Large intestine (tissue), 3 donors: ENCODE results near the gene PIK3C2A. TPM values are rescaled to one million over a fixed set of nuclear protein-coding genes. Genes with fewer than 3 reads are reported as not detected.
"Not testable (repeated sequence)": the region's sequence is repeated elsewhere in the genome, so short reads cannot be mapped to it uniquely, and the experiment has no call there.

ENCODE experiments used
- DNase-seq, 2 donors: peaks; one replicate each; pipeline versions ENCODE4 v3.0.0 to v3.0.0-alpha.2; 2013
- H3K27ac ChIP-seq: one replicate; pipeline ENCODE4 v1.5.1; 2013; ENCODE audit warnings: low read length
- H3K27me3 ChIP-seq: 2 replicates; pipeline ENCODE4 v1.6.1; 2013; ENCODE audit warnings: low read length; ENCODE audit not compliant: control insufficient read depth, insufficient read depth
- H3K36me3 ChIP-seq: 2 replicates; pipeline ENCODE4 v1.6.1; 2013; ENCODE audit warnings: low read length; ENCODE audit not compliant: control insufficient read depth, insufficient read depth
- H3K4me1 ChIP-seq: one replicate; pipeline ENCODE4 v1.6.1; 2013; ENCODE audit warnings: low read length; ENCODE audit not compliant: control insufficient read depth, insufficient read depth
- H3K4me3 ChIP-seq: one replicate; pipeline ENCODE4 v1.5.1; 2013; ENCODE audit warnings: low read length
- H3K9me3 ChIP-seq: one replicate; pipeline ENCODE4 v1.6.1; 2013; ENCODE audit warnings: mild to moderate bottlenecking, low read depth, low read length, moderate library complexity; ENCODE audit not compliant: control insufficient read depth
- WGBS: methylation state at CpG from one replicate; pipeline ENCODE4 v1.1.5; 2013; ENCODE audit warnings: low lambda C conversion rate; ENCODE audit not compliant: insufficient coverage; 5-methylcytosine and 5-hydroxymethylcytosine counted together
- polyA plus RNA-seq: library from polyadenylated mRNA; unstranded; fragments of 120-200 nt; gene quantifications from one replicate; pipeline ENCODE4 v1.2.1, GENCODE V29; 2013

Gene PIK3C2A
- polyA plus RNA-seq, 1 donor, result 49.8 TPM

GRCh38 chr11:17239927-17240326 is 32.1 kb upstream of the PIK3C2A start:
- H3K9me3 ChIP-seq, result not testable (repeated sequence)
- no CpG with 5 or more reads among the region's 4 CpGs for WGBS

GRCh38 chr11:17238377-17238776 is 30.6 kb upstream of the PIK3C2A start:
- Histone ChIP-seq H3K27ac (no peak overlapping the region), H3K9me3 (no peaks in the 10 kb centered on the region), H3K4me3 (no peak overlapping the region), H3K4me1 (no peaks in the 10 kb centered on the region), H3K36me3 (no peaks in the 10 kb centered on the region), H3K27me3 (no peaks in the 10 kb centered on the region)
- 0% methylated on average over 1 of the region's 3 CpGs for WGBS
- peak; percentile 19 to 43 for DNase-seq

More at GRCh38 chr11:17239927-17240326, 32.1 kb upstream of the PIK3C2A start:
- H3K36me3 ChIP-seq, H3K27me3 ChIP-seq, H3K4me3 ChIP-seq, H3K27ac ChIP-seq, H3K4me1 ChIP-seq, DNase-seq: not testable (repeated sequence)

- Histone ChIP-seq H3K27me3 (no peaks in the 10 kb centered on the region), H3K36me3 (no peaks in the 10 kb centered on the region), H3K4me1 (no peaks in the 10 kb centered on the region), H3K9me3 (no peaks in the 10 kb centered on the region), H3K4me3 (no peak overlapping the region), H3K27ac (no peak overlapping the region)
- DNase-seq, result no peak
These were observed 25.3 kb upstream of the PIK3C2A start for GRCh38 chr11:17233101-17233500.

- Histone ChIP-seq H3K27ac (no peak overlapping the region), H3K9me3 (no peaks in the 10 kb centered on the region), H3K36me3 (no peaks in the 10 kb centered on the region), H3K27me3 (no peaks in the 10 kb centered on the region), H3K4me1 (no peaks in the 10 kb centered on the region), H3K4me3 (no peak overlapping the region)
- 100% methylated on average over 1 of the region's 3 CpGs for WGBS
- no peak for DNase-seq
These were observed 23.4 kb upstream of the PIK3C2A start for GRCh38 chr11:17230867-17231851.

GRCh38 chr11:17229481-17230152 is 21.8 kb upstream of the PIK3C2A start:
- Histone ChIP-seq H3K9me3 (no peaks in the 10 kb centered on the region), H3K27ac (no peak overlapping the region), H3K4me3 (no peak overlapping the region), H3K36me3 (no peaks in the 10 kb centered on the region), H3K4me1 (no peaks in the 10 kb centered on the region), H3K27me3 (no peaks in the 10 kb centered on the region)
- no peak for DNase-seq
- WGBS, result 20% methylated on average over 1 of the region's 7 CpGs

GRCh38 chr11:17228186-17228925 is 20.6 kb upstream of the PIK3C2A start:
- not testable (repeated sequence) for DNase-seq, H3K4me3 ChIP-seq, H3K27me3 ChIP-seq, H3K4me1 ChIP-seq, H3K36me3 ChIP-seq, H3K9me3 ChIP-seq, H3K27ac ChIP-seq
- no CpG with 5 or more reads among the region's 38 CpGs for WGBS

- Histone ChIP-seq H3K9me3 (no peaks in the 10 kb centered on the region), H3K4me3 (no peak overlapping the region), H3K27ac (no peak overlapping the region), H3K36me3 (no peaks in the 10 kb centered on the region), H3K27me3 (no peaks in the 10 kb centered on the region), H3K4me1 (no peaks in the 10 kb centered on the region)
- WGBS, result 63% methylated on average over 2 of the region's 2 CpGs
- no peak for DNase-seq
These were observed 16.9 kb upstream of the PIK3C2A start for GRCh38 chr11:17224727-17225126.

- H3K36me3 ChIP-seq, result no peaks in the 10 kb centered on the region
- WGBS, result 100% methylated on average over 1 of the region's 1 CpG
- no peak overlapping the region for H3K27ac ChIP-seq
- H3K9me3 ChIP-seq, result no peaks in the 10 kb centered on the region
- H3K4me1 ChIP-seq, result no peaks in the 10 kb centered on the region
- no peak overlapping the region for H3K4me3 ChIP-seq
- DNase-seq, result no peak
- no peaks in the 10 kb centered on the region for H3K27me3 ChIP-seq
These were observed 14.2 kb upstream of the PIK3C2A start for GRCh38 chr11:17221968-17222367.

GRCh38 chr11:17219016-17219415 is 11.2 kb upstream of the PIK3C2A start:
- peak in 1 of 2 donors; percentile 12 for DNase-seq
- Histone ChIP-seq H3K36me3 (no peaks in the 10 kb centered on the region), H3K4me3 (no peak overlapping the region), H3K4me1 (no peaks in the 10 kb centered on the region), H3K27ac (no peak overlapping the region), H3K9me3 (no peaks in the 10 kb centered on the region), H3K27me3 (no peaks in the 10 kb centered on the region)
- no CpG with 5 or more reads among the region's 2 CpGs for WGBS

- Histone ChIP-seq H3K27ac (no peak overlapping the region), H3K36me3 (no peaks in the 10 kb centered on the region), H3K4me1 (no peaks in the 10 kb centered on the region), H3K9me3 (no peaks in the 10 kb centered on the region), H3K27me3 (no peaks in the 10 kb centered on the region), H3K4me3 (no peak overlapping the region)
- DNase-seq, result no peak
These were observed 10.6 kb upstream of the PIK3C2A start for GRCh38 chr11:17218403-17218802.
